22Rv1 (cell line): ENCODE data around the gene PCA3.

Experiments
- H3K27ac ChIP-seq: fragments of 450-650 bp; 2 replicates; pipeline ENCODE4 v1.5.1; 2017
- CTCF ChIP-seq: fragments of 450-650 bp; IDR thresholded peaks from 2 replicates; pipeline ENCODE4 v1.5.1; 2017; ENCODE audit warnings: mild to moderate bottlenecking
- ZFX ChIP-seq: fragments of 450-650 bp; IDR thresholded peaks from 2 replicates; pipeline ENCODE4 v1.6.1; 2017; ENCODE audit warnings: antibody characterized with exemption, borderline replicate concordance

The PCA3 gene

GRCh38 chr9:76725885-76726284 is 38.4 kb upstream of the PCA3 start:
- TF ChIP-seq CTCF (no peak), ZFX (no peak)
- H3K27ac ChIP-seq, result no peak overlapping the region

- no peak for TF ChIP-seq CTCF
- no peak for TF ChIP-seq ZFX
- peak overlapping the region; percentile 4; the same call in 1 of the 2 replicates for H3K27ac ChIP-seq
Measured at GRCh38 chr9:76729116-76729515, 35.1 kb upstream of the PCA3 start.

GRCh38 chr9:76729980-76730737 is 34.1 kb upstream of the PCA3 start:
- peak overlapping the region; percentile 4; the same call in 1 of the 2 replicates for H3K27ac ChIP-seq
- TF ChIP-seq CTCF, result no peak
- TF ChIP-seq ZFX, result no peak

GRCh38 chr9:76730801-76731200 is 33.4 kb upstream of the PCA3 start:
- H3K27ac ChIP-seq, result peak overlapping the region; percentile 4; the same call in 1 of the 2 replicates
- TF ChIP-seq ZFX, result no peak
- no peak for TF ChIP-seq CTCF

GRCh38 chr9:76732341-76732958 is 31.8 kb upstream of the PCA3 start:
- H3K27ac ChIP-seq, result no peak overlapping the region
- TF ChIP-seq CTCF, result no peak
- TF ChIP-seq ZFX, result no peak

GRCh38 chr9:76733096-76733495 is 31.1 kb upstream of the PCA3 start:
- TF ChIP-seq ZFX, result no peak
- TF ChIP-seq CTCF, result no peak
- H3K27ac ChIP-seq, result no peak overlapping the region

- H3K27ac ChIP-seq, result no peak overlapping the region
- TF ChIP-seq ZFX (no peak), CTCF (no peak)
Measured at GRCh38 chr9:76734716-76735115, 29.5 kb upstream of the PCA3 start.
